Measurements from ENCODE around the gene IL11.

The IL11 gene

DNA sequence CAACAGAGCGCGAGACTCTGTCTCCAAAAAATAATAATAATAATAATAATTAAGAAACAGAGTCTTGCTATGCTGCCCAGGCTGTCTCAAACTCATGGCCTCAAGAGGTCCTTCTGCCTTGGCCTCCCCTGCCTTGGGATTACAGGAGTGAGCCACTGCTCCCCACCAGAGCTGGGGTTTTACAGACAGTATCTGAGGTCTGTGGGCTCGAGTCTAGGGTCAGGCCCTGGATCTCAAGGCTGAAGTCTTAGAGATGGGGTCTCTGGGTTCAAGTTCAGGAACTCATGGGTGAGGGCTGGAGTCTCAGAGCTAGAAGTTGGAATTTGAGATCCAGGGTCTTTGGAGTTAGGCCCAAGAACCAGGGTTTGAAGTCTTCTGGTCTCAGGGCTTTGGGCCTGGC is 3.5 kb downstream of the IL11 start:
- Histone ChIP-seq H3K27me3 (peaks cover 70% of the 10 kb centered on the region), H3K4me3 (ENCODE audit: low read depth in 1 of 2, low read length in 1 of 2) (no peak overlapping the region), H3K4me1 (ENCODE audit: control insufficient read depth in 1 of 2, insufficient read depth in 1 of 2, low read depth in 1 of 2, low read length in 1 of 2) (no peaks in the 10 kb centered on the region), H3K9me3 (no peaks in the 10 kb centered on the region), H3K27ac (no peak overlapping the region), H3K36me3 (no peaks in the 10 kb centered on the region)
- TF ChIP-seq, protein P1, sequence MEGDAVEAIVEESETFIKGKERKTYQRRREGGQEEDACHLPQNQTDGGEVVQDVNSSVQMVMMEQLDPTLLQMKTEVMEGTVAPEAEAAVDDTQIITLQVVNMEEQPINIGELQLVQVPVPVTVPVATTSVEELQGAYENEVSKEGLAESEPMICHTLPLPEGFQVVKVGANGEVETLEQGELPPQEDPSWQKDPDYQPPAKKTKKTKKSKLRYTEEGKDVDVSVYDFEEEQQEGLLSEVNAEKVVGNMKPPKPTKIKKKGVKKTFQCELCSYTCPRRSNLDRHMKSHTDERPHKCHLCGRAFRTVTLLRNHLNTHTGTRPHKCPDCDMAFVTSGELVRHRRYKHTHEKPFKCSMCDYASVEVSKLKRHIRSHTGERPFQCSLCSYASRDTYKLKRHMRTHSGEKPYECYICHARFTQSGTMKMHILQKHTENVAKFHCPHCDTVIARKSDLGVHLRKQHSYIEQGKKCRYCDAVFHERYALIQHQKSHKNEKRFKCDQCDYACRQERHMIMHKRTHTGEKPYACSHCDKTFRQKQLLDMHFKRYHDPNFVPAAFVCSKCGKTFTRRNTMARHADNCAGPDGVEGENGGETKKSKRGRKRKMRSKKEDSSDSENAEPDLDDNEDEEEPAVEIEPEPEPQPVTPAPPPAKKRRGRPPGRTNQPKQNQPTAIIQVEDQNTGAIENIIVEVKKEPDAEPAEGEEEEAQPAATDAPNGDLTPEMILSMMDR (IDR thresholded peaks at IDR 0.05), result no peak

DNA sequence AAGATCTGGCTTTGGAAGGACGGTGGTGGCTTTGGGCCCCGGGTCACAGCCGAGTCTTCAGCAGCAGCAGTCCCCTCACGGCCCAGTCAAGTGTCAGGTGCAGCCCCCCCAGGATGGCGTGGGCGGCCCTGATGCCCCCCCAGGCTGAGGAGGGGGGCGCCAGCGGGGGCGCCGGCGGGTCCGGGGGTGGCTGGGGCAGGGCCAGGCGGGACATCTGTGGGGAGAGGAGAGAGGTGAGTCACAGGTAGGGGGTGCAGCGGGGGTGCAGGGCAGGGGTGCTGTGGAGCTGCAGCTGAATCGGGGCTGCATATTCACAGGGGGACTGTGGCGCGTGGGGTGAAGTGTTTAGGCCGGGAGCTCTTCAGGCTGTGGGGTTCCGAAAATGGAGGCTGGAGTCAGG is 4.3 kb downstream of the IL11 start:
- Histone ChIP-seq H3K9me3 (no peaks in the 10 kb centered on the region), H3K36me3 (no peaks in the 10 kb centered on the region), H3K4me3 (ENCODE audit: low read depth in 1 of 2, low read length in 1 of 2) (no peak overlapping the region), H3K27me3 (peaks cover 62% of the 10 kb centered on the region), H3K27ac (no peak overlapping the region), H3K4me1 (ENCODE audit: control insufficient read depth in 1 of 2, insufficient read depth in 1 of 2, low read depth in 1 of 2, low read length in 1 of 2) (no peaks in the 10 kb centered on the region)
- TF ChIP-seq, protein P1 (IDR thresholded peaks at IDR 0.05), result no peak

DNA sequence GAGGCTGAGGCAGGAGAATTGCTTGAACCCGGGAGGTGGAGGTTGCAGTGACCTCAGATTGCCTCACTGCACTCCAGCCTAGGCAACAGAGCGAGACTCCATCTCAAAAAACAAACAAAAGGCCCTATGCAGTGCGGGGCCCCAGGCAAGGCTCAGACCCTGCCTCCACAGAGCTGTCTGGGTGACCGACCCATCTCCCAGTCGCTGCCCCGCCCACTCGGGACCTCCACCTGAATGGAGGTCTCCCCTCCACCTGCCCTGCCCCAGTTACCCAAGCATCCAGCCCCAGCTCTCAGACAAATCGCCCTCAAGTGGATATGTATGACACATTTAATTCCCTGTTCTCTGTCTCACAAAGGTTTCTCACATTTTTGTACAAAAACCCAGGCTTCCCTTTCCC is 5.0 kb downstream of the IL11 start:
- no peaks in the 10 kb centered on the region for H3K9me3 ChIP-seq
- no peak overlapping the region for H3K27ac ChIP-seq
- H3K27me3 ChIP-seq, result peaks cover 54% of the 10 kb centered on the region
- TF ChIP-seq, protein P1 (IDR thresholded peaks at IDR 0.05), result no peak
- H3K4me1 ChIP-seq (ENCODE audit: control insufficient read depth in 1 of 2, insufficient read depth in 1 of 2, low read depth in 1 of 2, low read length in 1 of 2), result no peaks in the 10 kb centered on the region
- no peaks in the 10 kb centered on the region for H3K36me3 ChIP-seq
- no peak overlapping the region for H3K4me3 ChIP-seq (ENCODE audit: low read depth in 1 of 2, low read length in 1 of 2)

DNA sequence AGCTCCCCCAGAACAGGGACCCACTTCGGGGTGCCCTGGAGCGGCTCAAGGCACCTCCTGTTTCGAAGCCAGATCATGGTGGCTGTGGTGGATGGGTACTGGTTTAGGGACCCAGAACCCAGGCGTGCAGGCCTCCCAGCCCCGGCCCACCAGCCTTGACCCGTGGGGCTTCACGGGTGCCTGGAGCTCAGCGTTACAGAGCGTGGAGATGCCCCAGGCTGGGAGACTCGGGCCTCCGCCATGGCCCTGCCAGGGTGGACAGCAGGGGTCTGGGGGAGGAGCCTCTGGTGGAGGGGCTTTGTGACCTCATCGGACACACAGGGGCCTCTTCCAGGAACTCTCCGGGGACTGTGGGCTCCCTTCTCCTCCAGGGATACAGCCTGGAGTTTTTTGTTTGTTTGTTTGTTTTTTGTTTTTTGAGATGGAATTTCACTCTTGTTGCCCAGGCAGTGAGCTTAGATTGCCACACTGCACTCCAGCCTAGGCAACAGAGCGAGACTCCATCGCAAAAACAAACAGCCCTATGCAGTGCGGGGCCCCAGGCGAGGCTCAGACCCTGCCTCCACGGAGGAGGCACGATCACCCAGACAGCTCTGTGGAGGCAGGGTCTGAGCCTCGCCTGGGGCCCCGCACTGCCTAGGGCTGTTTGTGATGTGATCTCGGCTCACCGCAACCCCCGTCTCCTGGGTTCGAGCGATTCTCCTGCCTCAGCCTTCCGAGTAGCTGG is 7.1 kb downstream of the IL11 start, which contains the start of gene GARIN5B:
TSS of gene GARIN5B (minus strand) at position 271 of the 727 bp plus-strand sequence. CDS start at position 77, 194 bp downstream.
- no peaks in the 10 kb centered on the region for H3K9me3 ChIP-seq
- TF ChIP-seq, protein P1 (IDR thresholded peaks at IDR 0.05), result no peak

DNA sequence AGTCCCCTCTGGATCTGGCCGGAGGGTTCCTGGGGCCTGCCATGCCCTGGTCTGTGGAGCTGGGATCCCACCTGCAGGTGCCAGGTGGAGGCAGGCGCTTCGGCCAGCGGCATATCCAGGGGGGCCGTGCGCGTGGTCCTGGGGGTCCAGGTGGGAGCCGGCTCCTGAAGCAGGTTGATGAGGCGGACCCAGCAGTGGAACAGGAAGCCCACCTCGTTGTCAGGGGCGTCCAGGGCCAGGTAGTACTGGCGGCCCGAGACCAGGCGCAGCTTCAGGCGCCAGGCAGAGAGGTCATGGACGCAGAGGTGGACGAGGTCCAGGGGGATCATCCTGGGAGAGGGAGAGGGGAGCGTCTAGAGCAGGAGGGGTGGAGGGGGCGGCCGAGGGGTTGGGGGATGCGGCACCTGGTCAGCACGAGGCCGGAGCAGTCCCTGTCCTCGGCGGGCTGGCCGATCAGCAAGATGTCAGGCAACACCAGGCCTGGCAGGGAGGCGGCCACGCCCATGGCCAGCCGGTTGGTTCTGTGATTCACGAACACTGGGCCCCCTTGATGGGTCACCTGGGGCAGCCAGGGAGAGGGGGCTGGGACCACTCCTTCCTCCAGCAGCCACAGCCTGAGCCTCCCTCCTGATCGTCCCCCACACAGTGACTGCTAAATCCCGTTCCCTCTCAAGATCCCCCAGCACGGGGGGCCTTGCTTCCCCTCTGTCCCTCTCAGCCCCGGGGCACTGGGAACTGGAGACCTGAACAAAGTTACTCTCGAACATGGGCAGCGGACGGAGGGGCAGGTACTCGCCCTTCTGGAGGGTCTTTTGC is 7.9 kb downstream of the IL11 start:
- Histone ChIP-seq H3K27ac (no peak overlapping the region), H3K9me3 (no peaks in the 10 kb centered on the region), H3K27me3 (peaks cover 38% of the 10 kb centered on the region), H3K4me3 (ENCODE audit: low read depth in 1 of 2, low read length in 1 of 2) (no peak overlapping the region), H3K4me1 (ENCODE audit: control insufficient read depth in 1 of 2, insufficient read depth in 1 of 2, low read depth in 1 of 2, low read length in 1 of 2) (no peaks in the 10 kb centered on the region), H3K36me3 (no peaks in the 10 kb centered on the region)
- TF ChIP-seq, protein P1 (IDR thresholded peaks at IDR 0.05), result no peak

More for the DNA sequence above, 7.1 kb downstream of the IL11 start, which contains the start of gene GARIN5B:
- H3K36me3 ChIP-seq, result no peaks in the 10 kb centered on the region
- H3K4me3 ChIP-seq (ENCODE audit: low read depth in 1 of 2, low read length in 1 of 2), result no peak within 1 kb of the TSS
- peaks cover 39% of the 10 kb centered on the region for H3K27me3 ChIP-seq
- no peak within 1 kb of the TSS for H3K27ac ChIP-seq
- no peaks in the 10 kb centered on the region for H3K4me1 ChIP-seq (ENCODE audit: control insufficient read depth in 1 of 2, insufficient read depth in 1 of 2, low read depth in 1 of 2, low read length in 1 of 2)

All from neutrophil (primary cell).